Measurements from ENCODE around the gene KIR2DL1.

KIR2DL1 gene

DNA sequence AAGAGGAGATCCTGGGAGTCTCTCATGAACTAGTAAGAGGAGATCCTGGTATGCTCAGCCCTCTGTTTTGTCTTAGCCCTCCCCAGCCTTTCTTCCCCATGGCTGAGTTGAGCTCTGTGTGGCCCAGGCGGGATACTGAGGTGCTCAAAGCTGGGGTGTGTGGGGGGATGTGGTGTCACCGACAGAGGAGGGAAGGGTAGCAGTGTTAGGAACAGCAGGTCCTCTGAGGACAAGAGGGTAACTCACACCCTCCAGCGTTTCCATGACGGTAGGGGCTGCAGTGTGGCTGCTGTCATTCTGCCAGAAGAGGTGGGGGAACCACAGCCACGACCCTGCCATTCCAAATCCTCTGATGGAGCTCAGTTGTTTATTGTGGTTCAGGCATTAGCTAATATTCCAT is 34.5 kb downstream of the KIR2DL1 start:
- no peak overlapping the region for H3K27ac ChIP-seq (replicated peaks)
- H3K4me3 ChIP-seq (replicated peaks; ENCODE audit: insufficient read depth, low read length) = no peak overlapping the region
- DNase-seq (ENCODE audit: low read depth in 1 of 2, low spot score in 1 of 2) = no peak
- H3K27me3 ChIP-seq (ENCODE audit: insufficient read depth, poor library complexity, severe bottlenecking) = no peaks in the 10 kb centered on the region
- TF ChIP-seq, protein P1, sequence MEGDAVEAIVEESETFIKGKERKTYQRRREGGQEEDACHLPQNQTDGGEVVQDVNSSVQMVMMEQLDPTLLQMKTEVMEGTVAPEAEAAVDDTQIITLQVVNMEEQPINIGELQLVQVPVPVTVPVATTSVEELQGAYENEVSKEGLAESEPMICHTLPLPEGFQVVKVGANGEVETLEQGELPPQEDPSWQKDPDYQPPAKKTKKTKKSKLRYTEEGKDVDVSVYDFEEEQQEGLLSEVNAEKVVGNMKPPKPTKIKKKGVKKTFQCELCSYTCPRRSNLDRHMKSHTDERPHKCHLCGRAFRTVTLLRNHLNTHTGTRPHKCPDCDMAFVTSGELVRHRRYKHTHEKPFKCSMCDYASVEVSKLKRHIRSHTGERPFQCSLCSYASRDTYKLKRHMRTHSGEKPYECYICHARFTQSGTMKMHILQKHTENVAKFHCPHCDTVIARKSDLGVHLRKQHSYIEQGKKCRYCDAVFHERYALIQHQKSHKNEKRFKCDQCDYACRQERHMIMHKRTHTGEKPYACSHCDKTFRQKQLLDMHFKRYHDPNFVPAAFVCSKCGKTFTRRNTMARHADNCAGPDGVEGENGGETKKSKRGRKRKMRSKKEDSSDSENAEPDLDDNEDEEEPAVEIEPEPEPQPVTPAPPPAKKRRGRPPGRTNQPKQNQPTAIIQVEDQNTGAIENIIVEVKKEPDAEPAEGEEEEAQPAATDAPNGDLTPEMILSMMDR (IDR thresholded peaks at IDR 0.05; ENCODE audit: insufficient read depth, low read length) = no peak
- TF ChIP-seq GABPA (IDR thresholded peaks at IDR 0.05; ENCODE audit: low read depth) = no peak
- TF ChIP-seq POLR2AphosphoS5 (IDR thresholded peaks at IDR 0.05; ENCODE audit: low read depth) = no peak
- TF ChIP-seq, protein P2, sequence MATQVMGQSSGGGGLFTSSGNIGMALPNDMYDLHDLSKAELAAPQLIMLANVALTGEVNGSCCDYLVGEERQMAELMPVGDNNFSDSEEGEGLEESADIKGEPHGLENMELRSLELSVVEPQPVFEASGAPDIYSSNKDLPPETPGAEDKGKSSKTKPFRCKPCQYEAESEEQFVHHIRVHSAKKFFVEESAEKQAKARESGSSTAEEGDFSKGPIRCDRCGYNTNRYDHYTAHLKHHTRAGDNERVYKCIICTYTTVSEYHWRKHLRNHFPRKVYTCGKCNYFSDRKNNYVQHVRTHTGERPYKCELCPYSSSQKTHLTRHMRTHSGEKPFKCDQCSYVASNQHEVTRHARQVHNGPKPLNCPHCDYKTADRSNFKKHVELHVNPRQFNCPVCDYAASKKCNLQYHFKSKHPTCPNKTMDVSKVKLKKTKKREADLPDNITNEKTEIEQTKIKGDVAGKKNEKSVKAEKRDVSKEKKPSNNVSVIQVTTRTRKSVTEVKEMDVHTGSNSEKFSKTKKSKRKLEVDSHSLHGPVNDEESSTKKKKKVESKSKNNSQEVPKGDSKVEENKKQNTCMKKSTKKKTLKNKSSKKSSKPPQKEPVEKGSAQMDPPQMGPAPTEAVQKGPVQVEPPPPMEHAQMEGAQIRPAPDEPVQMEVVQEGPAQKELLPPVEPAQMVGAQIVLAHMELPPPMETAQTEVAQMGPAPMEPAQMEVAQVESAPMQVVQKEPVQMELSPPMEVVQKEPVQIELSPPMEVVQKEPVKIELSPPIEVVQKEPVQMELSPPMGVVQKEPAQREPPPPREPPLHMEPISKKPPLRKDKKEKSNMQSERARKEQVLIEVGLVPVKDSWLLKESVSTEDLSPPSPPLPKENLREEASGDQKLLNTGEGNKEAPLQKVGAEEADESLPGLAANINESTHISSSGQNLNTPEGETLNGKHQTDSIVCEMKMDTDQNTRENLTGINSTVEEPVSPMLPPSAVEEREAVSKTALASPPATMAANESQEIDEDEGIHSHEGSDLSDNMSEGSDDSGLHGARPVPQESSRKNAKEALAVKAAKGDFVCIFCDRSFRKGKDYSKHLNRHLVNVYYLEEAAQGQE (IDR thresholded peaks at IDR 0.05; ENCODE audit: insufficient replicate concordance, low read depth) = no peak
- no peak for TF ChIP-seq SPI1 (IDR thresholded peaks at IDR 0.05; ENCODE audit: borderline replicate concordance, low read depth)

DNA sequence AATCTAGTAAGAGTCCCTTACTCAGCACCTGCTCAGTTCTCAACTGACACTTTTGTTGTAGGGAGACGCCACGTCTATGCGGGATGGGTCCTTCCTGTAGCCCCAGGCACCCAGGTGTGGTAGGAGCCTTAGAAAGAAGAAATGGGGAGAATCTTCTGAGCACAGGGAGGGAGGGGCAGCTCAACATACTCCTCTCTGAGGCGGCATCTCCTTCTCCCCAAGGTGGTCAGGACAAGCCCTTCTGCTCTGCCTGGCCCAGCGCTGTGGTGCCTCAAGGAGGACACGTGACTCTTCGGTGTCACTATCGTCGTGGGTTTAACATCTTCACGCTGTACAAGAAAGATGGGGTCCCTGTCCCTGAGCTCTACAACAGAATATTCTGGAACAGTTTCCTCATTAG is 35.0 kb downstream of the KIR2DL1 start:
- no peak overlapping the region for H3K4me3 ChIP-seq (replicated peaks; ENCODE audit: insufficient read depth, low read length)
- H3K27me3 ChIP-seq (ENCODE audit: insufficient read depth, poor library complexity, severe bottlenecking) = no peaks in the 10 kb centered on the region
- TF ChIP-seq, protein P1 (IDR thresholded peaks at IDR 0.05; ENCODE audit: insufficient read depth, low read length) = no peak
- TF ChIP-seq SPI1 (IDR thresholded peaks at IDR 0.05; ENCODE audit: borderline replicate concordance, low read depth) (no peak), POLR2AphosphoS5 (IDR thresholded peaks at IDR 0.05; ENCODE audit: low read depth) (no peak), GABPA (IDR thresholded peaks at IDR 0.05; ENCODE audit: low read depth) (no peak)
- TF ChIP-seq, protein P2 (IDR thresholded peaks at IDR 0.05; ENCODE audit: insufficient replicate concordance, low read depth) = no peak
- H3K27ac ChIP-seq (replicated peaks) = no peak overlapping the region
- no peak for DNase-seq (ENCODE audit: low read depth in 1 of 2, low spot score in 1 of 2)

DNA sequence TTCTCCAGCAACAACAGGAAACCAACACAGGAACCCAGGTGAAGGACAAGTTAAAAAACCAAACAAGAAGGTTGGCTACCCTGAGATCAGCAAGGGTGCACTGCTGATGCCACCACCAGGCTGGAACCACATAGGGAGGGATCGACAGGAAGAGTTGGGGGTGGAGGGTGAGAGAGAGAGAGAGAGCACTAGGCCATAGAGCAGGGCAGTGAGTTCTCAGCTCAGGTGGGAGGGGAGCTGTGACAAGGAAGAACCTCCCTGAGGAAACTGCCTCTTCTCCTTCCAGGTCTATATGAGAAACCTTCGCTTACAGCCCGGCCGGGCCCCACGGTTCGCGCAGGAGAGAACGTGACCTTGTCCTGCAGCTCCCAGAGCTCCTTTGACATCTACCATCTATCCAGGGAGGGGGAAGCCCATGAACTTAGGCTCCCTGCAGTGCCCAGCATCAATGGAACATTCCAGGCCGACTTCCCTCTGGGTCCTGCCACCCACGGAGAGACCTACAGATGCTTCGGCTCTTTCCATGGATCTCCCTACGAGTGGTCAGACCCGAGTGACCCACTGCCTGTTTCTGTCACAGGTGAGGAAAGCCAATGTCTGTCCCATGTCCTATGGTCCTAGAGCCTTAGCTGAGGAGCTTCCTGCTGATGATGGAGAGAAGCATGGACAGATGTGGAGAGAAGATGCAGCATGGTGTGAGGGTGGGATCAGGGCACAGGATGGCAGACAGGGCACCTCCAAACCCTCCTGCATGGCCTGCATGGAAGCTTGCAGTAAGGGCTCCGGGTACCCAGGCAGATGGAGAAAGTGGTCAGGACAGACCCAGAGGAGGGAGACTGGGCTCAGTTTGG is 36.3 kb downstream of the KIR2DL1 start:
- Histone ChIP-seq H3K27ac (replicated peaks) (no peak overlapping the region), H3K27me3 (ENCODE audit: insufficient read depth, poor library complexity, severe bottlenecking) (no peaks in the 10 kb centered on the region), H3K4me3 (replicated peaks; ENCODE audit: insufficient read depth, low read length) (no peak overlapping the region)
- TF ChIP-seq SPI1 (IDR thresholded peaks at IDR 0.05; ENCODE audit: borderline replicate concordance, low read depth) (no peak), POLR2AphosphoS5 (IDR thresholded peaks at IDR 0.05; ENCODE audit: low read depth) (no peak), GABPA (IDR thresholded peaks at IDR 0.05; ENCODE audit: low read depth) (no peak)
- TF ChIP-seq, protein P2 (IDR thresholded peaks at IDR 0.05; ENCODE audit: insufficient replicate concordance, low read depth) = no peak
- TF ChIP-seq, protein P1 (IDR thresholded peaks at IDR 0.05; ENCODE audit: insufficient read depth, low read length) = no peak
- DNase-seq (ENCODE audit: low read depth in 1 of 2, low spot score in 1 of 2) = no peak
